Measurements from ENCODE around the gene ANKRD66.

GRCh38 chr6:46773201-46773855 lies 26.6 kb downstream of the ANKRD66 start:
- TF ChIP-seq CTCF (IDR thresholded peaks at IDR 0.05; ENCODE audit: low read depth, low read length) (no peak), EZH2phosphoT487 (IDR thresholded peaks at IDR 0.05; ENCODE audit: low read depth) (no peak)

Data from OCI-LY3 (cell line).